HG03066 (cell line): Measurements from ENCODE around the gene MYO5C.

Experiments used
- ATAC-seq: cut with Tn5 transposase; IDR thresholded peaks from one replicate; pipeline ENCODE4 v1.9.1; 2021; ENCODE audit warnings: low read depth; ENCODE audit not compliant: unreplicated experiment

MYO5C gene

DNA sequence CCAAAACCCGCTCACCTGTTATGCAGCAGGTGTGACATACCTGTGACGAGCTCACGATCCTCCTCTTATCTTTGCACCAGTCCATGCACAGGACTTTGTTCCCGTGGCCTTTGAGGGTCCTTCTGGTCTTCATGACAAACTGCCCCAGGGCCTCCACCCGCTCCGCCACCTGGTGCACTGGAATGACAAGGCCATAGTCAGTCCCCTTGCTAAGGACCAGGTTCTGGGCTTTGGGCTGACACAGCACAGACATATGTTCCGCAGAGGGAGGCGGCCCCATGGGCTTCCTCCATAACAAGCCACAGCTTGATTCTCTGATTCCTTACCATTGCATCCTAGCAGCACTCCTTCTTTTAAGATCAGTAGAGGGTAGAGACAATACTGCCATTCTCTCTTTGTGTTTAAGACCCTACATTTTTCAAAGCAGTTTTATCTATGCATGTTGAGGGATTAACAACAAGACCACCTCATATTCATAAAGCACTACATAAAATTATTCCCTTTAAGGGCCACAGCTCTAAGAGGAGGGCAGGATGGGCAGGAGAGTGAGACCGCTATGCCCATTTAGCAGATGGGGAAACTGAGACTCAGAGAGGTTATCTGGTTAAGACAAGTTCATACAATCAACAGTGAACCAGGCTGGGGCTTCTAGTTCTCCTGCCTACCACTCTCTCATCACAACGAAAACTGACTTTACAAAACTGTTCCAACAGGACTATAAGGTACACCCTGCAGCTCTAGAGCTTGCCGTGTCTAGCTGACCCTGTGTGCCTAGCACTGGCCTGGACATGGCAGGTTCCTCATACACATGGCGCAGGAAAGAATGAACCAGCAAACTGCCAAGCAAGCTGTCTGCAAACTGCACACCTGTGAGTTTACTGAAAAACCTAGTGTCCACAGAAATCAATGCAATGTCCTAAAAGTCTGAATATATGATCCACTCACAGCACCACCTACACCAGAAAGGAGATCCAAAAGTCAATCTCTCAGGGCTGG is 141.4 kb downstream of the MYO5C start:
- ATAC-seq: no peak

- no peak for ATAC-seq
These were observed 144.3 kb downstream of the MYO5C start for GRCh38 chr15:52151353-52151752.

- ATAC-seq: no peak
These were observed 144.7 kb downstream of the MYO5C start for GRCh38 chr15:52150871-52151270.

GRCh38 chr15:52150043-52150825 is 145.4 kb downstream of the MYO5C start:
- ATAC-seq: no peak

- ATAC-seq: no peak
These were observed 147.2 kb downstream of the MYO5C start for GRCh38 chr15:52148403-52148802.

- ATAC-seq: no peak
These were observed 148.8 kb downstream of the MYO5C start for GRCh38 chr15:52146776-52147175.

- no peak for ATAC-seq
These were observed 149.3 kb downstream of the MYO5C start for GRCh38 chr15:52146261-52146660.

GRCh38 chr15:52144656-52145178 is 150.9 kb downstream of the MYO5C start:
- no peak for ATAC-seq

- ATAC-seq: no peak
These were observed 151.7 kb downstream of the MYO5C start for GRCh38 chr15:52143873-52144272.
